Epithelial cell of esophagus (primary cell): ENCODE results near the gene BRCA2.

ENCODE experiments used
- DNase-seq: peaks from one replicate; pipeline ENCODE4 v3.0.0; 2010; ENCODE audit warnings: low read depth
- H3K4me3 ChIP-seq: 2 replicates; pipeline ENCODE4 v1.5.1; 2011; ENCODE audit warnings: mild to moderate bottlenecking, low read length, control low read depth
- TF ChIP-seq, protein P1 (sequence below): IDR thresholded peaks from 2 replicates; pipeline ENCODE4 v1.5.1; 2011; ENCODE audit warnings: low read depth, mild to moderate bottlenecking, low read length, control low read depth, inconsistent platforms; ENCODE audit not compliant: insufficient read depth; ENCODE audit errors: missing control alignments

The BRCA2 gene

GRCh38 chr13:32310134-32310706, 5.1 kb upstream of the BRCA2 start:
- DNase-seq = peak; percentile 65
- TF ChIP-seq, protein P1, sequence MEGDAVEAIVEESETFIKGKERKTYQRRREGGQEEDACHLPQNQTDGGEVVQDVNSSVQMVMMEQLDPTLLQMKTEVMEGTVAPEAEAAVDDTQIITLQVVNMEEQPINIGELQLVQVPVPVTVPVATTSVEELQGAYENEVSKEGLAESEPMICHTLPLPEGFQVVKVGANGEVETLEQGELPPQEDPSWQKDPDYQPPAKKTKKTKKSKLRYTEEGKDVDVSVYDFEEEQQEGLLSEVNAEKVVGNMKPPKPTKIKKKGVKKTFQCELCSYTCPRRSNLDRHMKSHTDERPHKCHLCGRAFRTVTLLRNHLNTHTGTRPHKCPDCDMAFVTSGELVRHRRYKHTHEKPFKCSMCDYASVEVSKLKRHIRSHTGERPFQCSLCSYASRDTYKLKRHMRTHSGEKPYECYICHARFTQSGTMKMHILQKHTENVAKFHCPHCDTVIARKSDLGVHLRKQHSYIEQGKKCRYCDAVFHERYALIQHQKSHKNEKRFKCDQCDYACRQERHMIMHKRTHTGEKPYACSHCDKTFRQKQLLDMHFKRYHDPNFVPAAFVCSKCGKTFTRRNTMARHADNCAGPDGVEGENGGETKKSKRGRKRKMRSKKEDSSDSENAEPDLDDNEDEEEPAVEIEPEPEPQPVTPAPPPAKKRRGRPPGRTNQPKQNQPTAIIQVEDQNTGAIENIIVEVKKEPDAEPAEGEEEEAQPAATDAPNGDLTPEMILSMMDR = peak; percentile 75
- no peak overlapping the region for H3K4me3 ChIP-seq

GRCh38 chr13:32311188-32311897, 4.0 kb upstream of the BRCA2 start:
- no peak overlapping the region for H3K4me3 ChIP-seq
- TF ChIP-seq, protein P1 = no peak
- no peak for DNase-seq

- H3K4me3 ChIP-seq = peak overlapping the region; percentile 93
- peak; percentile 42 for DNase-seq
- TF ChIP-seq, protein P1 = no peak
These were observed 754 bp upstream of the BRCA2 start for GRCh38 chr13:32314271-32315237.

GRCh38 chr13:32316028-32316339, 676 bp downstream of the BRCA2 start:
- H3K4me3 ChIP-seq = peak overlapping the region; percentile 93
- TF ChIP-seq, protein P1 = no peak
- DNase-seq = no peak

- TF ChIP-seq, protein P1 = no peak
- no peak for DNase-seq
- peak overlapping the region; percentile 93 for H3K4me3 ChIP-seq
These were observed 1.2 kb downstream of the BRCA2 start for GRCh38 chr13:32316501-32316900.

DNA sequence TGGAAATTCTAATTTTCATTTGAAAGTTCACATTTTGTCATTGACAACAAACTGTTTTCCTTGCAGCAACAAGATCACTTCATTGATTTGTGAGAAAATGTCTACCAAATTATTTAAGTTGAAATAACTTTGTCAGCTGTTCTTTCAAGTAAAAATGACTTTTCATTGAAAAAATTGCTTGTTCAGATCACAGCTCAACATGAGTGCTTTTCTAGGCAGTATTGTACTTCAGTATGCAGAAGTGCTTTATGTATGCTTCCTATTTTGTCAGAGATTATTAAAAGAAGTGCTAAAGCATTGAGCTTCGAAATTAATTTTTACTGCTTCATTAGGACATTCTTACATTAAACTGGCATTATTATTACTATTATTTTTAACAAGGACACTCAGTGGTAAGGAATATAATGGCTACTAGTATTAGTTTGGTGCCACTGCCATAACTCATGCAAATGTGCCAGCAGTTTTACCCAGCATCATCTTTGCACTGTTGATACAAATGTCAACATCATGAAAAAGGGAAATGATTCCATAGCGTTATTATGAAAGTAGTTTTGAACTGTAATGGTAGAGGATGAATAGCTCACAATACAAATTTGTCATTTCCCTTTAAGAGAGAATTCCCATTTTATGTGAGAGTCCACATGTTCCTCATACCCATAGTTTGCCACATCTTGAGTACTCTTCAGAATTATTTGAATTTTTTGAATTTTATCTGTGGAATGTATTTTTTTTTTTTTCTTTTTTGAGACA, 2.6 kb downstream of the BRCA2 start:
- no peak overlapping the region for H3K4me3 ChIP-seq
- DNase-seq = no peak
- TF ChIP-seq, protein P1 = no peak
